ENCODE data around the gene TTC7B.

DNA sequence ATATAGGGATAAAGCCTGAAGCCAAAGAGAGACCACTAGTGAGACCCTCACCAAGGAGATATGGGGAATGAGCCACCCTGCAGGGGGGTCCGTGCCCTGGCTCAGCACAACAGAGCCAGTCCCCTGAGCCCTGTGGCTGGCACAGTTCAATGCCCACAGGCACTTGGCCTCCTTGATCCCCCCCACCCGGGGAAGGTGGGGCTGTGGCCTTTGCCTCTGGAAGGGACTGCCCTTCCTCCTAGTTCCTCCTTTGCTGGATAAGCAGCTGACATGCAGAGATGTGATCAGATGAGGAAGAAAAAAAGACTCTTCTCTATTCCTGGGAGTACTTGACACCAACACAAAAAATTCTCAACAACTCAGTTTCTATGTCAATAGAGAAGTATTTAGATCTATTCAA, 19.9 kb downstream of the TTC7B start:
- no peak for TF ChIP-seq GATA3 (IDR thresholded peaks at IDR 0.05; ENCODE audit: low read depth, low read length)
- TF ChIP-seq GATA2 (IDR thresholded peaks at IDR 0.05; ENCODE audit: low read depth, low read length) = no peak
